HepG2 (cell line): ENCODE data around the gene H3-3A. TPM values are rescaled to one million over a fixed set of nuclear protein-coding genes. Genes with fewer than 3 reads are reported as not detected.

ENCODE experiments used
- AKAP8 ChIP-seq: sonication (generic); formaldehyde crosslinking; IDR thresholded peaks from 2 replicates; pipeline ENCODE4 v1.5.1; 2020; ENCODE audit warnings: mild to moderate bottlenecking, missing genetic modification reagents
- ARID4A ChIP-seq: sonication (generic); formaldehyde crosslinking; IDR thresholded peaks from 2 replicates; pipeline ENCODE4 v1.5.0; 2020; ENCODE audit warnings: mild to moderate bottlenecking, missing genetic modification reagents, borderline replicate concordance
- CCDC6 ChIP-seq: sonication (generic); formaldehyde crosslinking; IDR thresholded peaks from 2 replicates; pipeline ENCODE4 v1.8.1; 2022; ENCODE audit warnings: mild to moderate bottlenecking, missing genetic modification reagents, moderate library complexity
- ELF3 ChIP-seq: IDR thresholded peaks from 2 replicates; pipeline ENCODE4 v1.6.1; 2016; ENCODE audit warnings: missing genetic modification reagents, missing compliant biosample characterization
- GRHL1 ChIP-seq: sonication (generic); formaldehyde crosslinking; conservative IDR thresholded peaks from 2 replicates; pipeline ENCODE4 v1.8.0; 2022; ENCODE audit warnings: missing genetic modification reagents
- HOXA3 ChIP-seq: sonication (generic); formaldehyde crosslinking; IDR thresholded peaks from 2 replicates; pipeline ENCODE4 v1.5.0; 2020; ENCODE audit warnings: missing genetic modification reagents
- RFXAP ChIP-seq: sonication (generic); formaldehyde crosslinking; IDR thresholded peaks from 2 replicates; pipeline ENCODE4 v1.4.0; 2020; ENCODE audit warnings: missing genetic modification reagents, borderline replicate concordance
- SALL1 ChIP-seq: sonication (generic); formaldehyde crosslinking; IDR thresholded peaks from 2 replicates; pipeline ENCODE4 v1.8.0; 2022; ENCODE audit warnings: mild to moderate bottlenecking, missing genetic modification reagents
- SMAD3 ChIP-seq: sonication (generic); formaldehyde crosslinking; IDR thresholded peaks from 2 replicates; pipeline ENCODE4 v1.4.0; 2020; ENCODE audit warnings: missing genetic modification reagents
- SYNCRIP ChIP-seq: fragments of 200-400 bp; formaldehyde crosslinking; IDR thresholded peaks from 2 replicates; pipeline ENCODE4 v1.6.1; 2018; ENCODE audit warnings: mild to moderate bottlenecking, low read depth, low read length; ENCODE audit not compliant: insufficient read depth
- ZFP1 ChIP-seq: IDR thresholded peaks from 2 replicates; pipeline ENCODE4 v1.6.1; 2016
- ZKSCAN8 ChIP-seq: IDR thresholded peaks from 2 replicates; pipeline ENCODE4 v1.6.1; 2016; ENCODE audit warnings: borderline replicate concordance, missing genetic modification reagents, missing compliant biosample characterization
- ZNF136 ChIP-seq: sonication (generic); formaldehyde crosslinking; IDR thresholded peaks from 2 replicates; pipeline ENCODE4 v1.8.1; 2022; ENCODE audit warnings: low read depth, mild to moderate bottlenecking, moderate library complexity, missing genetic modification reagents
- ZNF546 ChIP-seq: sonication (generic); formaldehyde crosslinking; conservative IDR thresholded peaks from 2 replicates; pipeline ENCODE4 v1.8.1; 2023; ENCODE audit warnings: mild to moderate bottlenecking, missing genetic modification reagents
- ZNF557 ChIP-seq: sonication (generic); formaldehyde crosslinking; IDR thresholded peaks from 2 replicates; pipeline ENCODE4 v1.4.0; 2020; ENCODE audit warnings: missing genetic modification reagents
- ZNF709 ChIP-seq: sonication (generic); formaldehyde crosslinking; IDR thresholded peaks from 2 replicates; pipeline ENCODE4 v1.5.0; 2020; ENCODE audit warnings: mild to moderate bottlenecking, missing genetic modification reagents
- ZNF800 ChIP-seq: sonication (generic); formaldehyde crosslinking; IDR thresholded peaks from 2 replicates; pipeline ENCODE4 v1.4.0; 2020; ENCODE audit warnings: missing genetic modification reagents
- ZSCAN20 ChIP-seq: sonication (generic); formaldehyde crosslinking; IDR thresholded peaks from 2 replicates; pipeline ENCODE4 v1.4.0; 2020; ENCODE audit warnings: missing genetic modification reagents, mild to moderate bottlenecking, borderline replicate concordance
- polyA plus RNA-seq, 8 experiments: library from polyadenylated mRNA; depleted of rRNA in 3 of 8; stranded (reverse) in 7 of 8; unstranded in 1 of 8; fragments of >200 nt; fragmentation: Illumina TruSeq in 4 of 8; extraction: Trizol in 4 of 8; gene quantifications; 2 replicates each; pipeline versions ENCODE4 v1.2.1 to v1.2.3, GENCODE V29; 2011 to 2016; ENCODE audit warnings: low read depth in 4 of 8, missing spikeins in 1 of 8, mixed read lengths in 1 of 8; ENCODE audit not compliant: insufficient read depth in 1 of 8
- total RNA-seq, 5 experiments: library from RNA; depleted of rRNA; stranded (reverse); fragments of >200 nt; fragmentation: Illumina TruSeq; extraction: Trizol; gene quantifications; 2 replicates each; pipeline ENCODE4 v1.2.3, GENCODE V29; 2016; ENCODE audit warnings: low read depth in 1 of 5
- TF ChIP-seq, protein P1 (sequence below): sonication (generic); formaldehyde crosslinking; conservative IDR thresholded peaks from 2 replicates; pipeline ENCODE4 v1.4.0; 2020; ENCODE audit warnings: missing genetic modification reagents
- TF ChIP-seq, protein P2 (sequence below): sonication (generic); formaldehyde crosslinking; IDR thresholded peaks from 2 replicates; pipeline ENCODE4 v1.4.0; 2020; ENCODE audit warnings: missing genetic modification reagents; ENCODE audit errors: not compliant biosample characterization

The H3-3A gene
- total and polyA plus RNA-seq, 2 of the 13 experiments (the other 11 are each of a cell fraction or from before 2014, with no cell fraction given): 221 to 320 TPM

GRCh38 chr1:226110249-226111097 is 48.0 kb downstream of the H3-3A start (continued):
- TF ChIP-seq ZNF557 (CRISPR knock-in tag) (no peak), ARID4A (CRISPR knock-in tag) (no peak), RFXAP (CRISPR knock-in tag) (no peak), ZNF709 (no peak), ZNF136 (CRISPR knock-in tag) (no peak), GRHL1 (CRISPR knock-in tag) (no peak), ZNF800 (peak; percentile 78), ELF3 (no peak), AKAP8 (CRISPR knock-in tag) (no peak), ZSCAN20 (CRISPR knock-in tag) (no peak), CCDC6 (CRISPR knock-in tag) (no peak), ZKSCAN8 (CRISPR knock-in tag) (no peak), ZFP1 (CRISPR knock-in tag) (no peak), SMAD3 (CRISPR knock-in tag) (no peak), SYNCRIP (no peak), HOXA3 (CRISPR knock-in tag) (0 out of 2 replicates have a peak, but pooled peaks have one; percentile 4), ZNF546 (CRISPR knock-in tag) (no peak), SALL1 (CRISPR knock-in tag) (peak; percentile 14; the same call in 1 of the 2 replicates)
- TF ChIP-seq, protein P1, sequence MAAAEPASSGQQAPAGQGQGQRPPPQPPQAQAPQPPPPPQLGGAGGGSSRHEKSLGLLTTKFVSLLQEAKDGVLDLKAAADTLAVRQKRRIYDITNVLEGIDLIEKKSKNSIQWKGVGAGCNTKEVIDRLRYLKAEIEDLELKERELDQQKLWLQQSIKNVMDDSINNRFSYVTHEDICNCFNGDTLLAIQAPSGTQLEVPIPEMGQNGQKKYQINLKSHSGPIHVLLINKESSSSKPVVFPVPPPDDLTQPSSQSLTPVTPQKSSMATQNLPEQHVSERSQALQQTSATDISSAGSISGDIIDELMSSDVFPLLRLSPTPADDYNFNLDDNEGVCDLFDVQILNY (CRISPR knock-in tag): no peak
- TF ChIP-seq, protein P2, sequence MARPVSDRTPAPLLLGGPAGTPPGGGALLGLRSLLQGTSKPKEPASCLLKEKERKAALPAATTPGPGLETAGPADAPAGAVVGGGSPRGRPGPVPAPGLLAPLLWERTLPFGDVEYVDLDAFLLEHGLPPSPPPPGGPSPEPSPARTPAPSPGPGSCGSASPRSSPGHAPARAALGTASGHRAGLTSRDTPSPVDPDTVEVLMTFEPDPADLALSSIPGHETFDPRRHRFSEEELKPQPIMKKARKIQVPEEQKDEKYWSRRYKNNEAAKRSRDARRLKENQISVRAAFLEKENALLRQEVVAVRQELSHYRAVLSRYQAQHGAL (CRISPR knock-in tag): no peak
